Panc1 (cell line): ENCODE results near the gene LKAAEAR1. TPM values are rescaled to one million over a fixed set of nuclear protein-coding genes. Genes with fewer than 3 reads are reported as not detected.

Experiments
- ATAC-seq: fragments of 200-7000 bp; cut with Tn5 transposase; 2 replicates; pipeline ENCODE4 v1.9.1; 2020; ENCODE audit warnings: mild to moderate bottlenecking, moderate library complexity
- BruUV-seq: library from RNA; stranded (reverse); fragments of 400-500 nt; replicated peaks from 2 replicates; lab custom pipeline; 2021; lab: Mats Ljungman, UMichigan
- CTCF ChIA-PET: fragments of 300-600 bp; sonication (Branson Sonifier 250); formaldehyde crosslinking; loops from one replicate; lab custom pipeline; 2022; ENCODE audit warnings: antibody characterized with exemption; lab: Charles Lee
- POLR2A ChIA-PET: fragments of 300-600 bp; sonication (Branson Sonifier 250); formaldehyde crosslinking; loops from one replicate; lab custom pipeline; 2022; ENCODE audit warnings: antibody characterized with exemption; lab: Charles Lee
- DNase-seq: peaks from one replicate; pipeline ENCODE4 v3.0.0-alpha.2; 2010; ENCODE audit warnings: low read depth, low spot score
- H3K27ac ChIP-seq: 2 replicates; pipeline ENCODE4 v1.5.1; 2011; ENCODE audit warnings: mild to moderate bottlenecking, low read length, inconsistent platforms
- H3K27me3 ChIP-seq: fragments of 200-500 bp; sonication (Bioruptor generic); 2 replicates; pipeline ENCODE4 v1.6.0; 2014; ENCODE audit warnings: low read length, inconsistent platforms; ENCODE audit not compliant: control insufficient read depth, insufficient read depth
- H3K36me3 ChIP-seq: fragments of 200-500 bp; sonication (Bioruptor generic); 2 replicates; pipeline ENCODE4 v1.5.1; 2014; ENCODE audit warnings: inconsistent platforms, mild to moderate bottlenecking, low read length, moderate library complexity; ENCODE audit not compliant: control insufficient read depth, insufficient read depth
- H3K4me1 ChIP-seq: 2 replicates; pipeline ENCODE4 v1.5.1; 2011; ENCODE audit warnings: inconsistent platforms, mild to moderate bottlenecking, low read length, moderate library complexity; ENCODE audit not compliant: control insufficient read depth, insufficient read depth
- H3K4me3 ChIP-seq, 2 experiments: 2 replicates each; pipeline ENCODE4 v1.5.1; 2011 to 2012; ENCODE audit warnings: low read depth in 2 of 2, low read length in 2 of 2, mild to moderate bottlenecking in 2 of 2, inconsistent platforms in 1 of 2, moderate library complexity in 1 of 2
- H3K9me3 ChIP-seq: fragments of 200-500 bp; sonication (Bioruptor generic); 2 replicates; pipeline ENCODE4 v1.5.1; 2014; ENCODE audit warnings: low read depth, mild to moderate bottlenecking, inconsistent platforms, low read length, moderate library complexity; ENCODE audit not compliant: control insufficient read depth, insufficient read depth
- POLR2AphosphoS5 ChIP-seq: IDR thresholded peaks from 2 replicates; pipeline ENCODE4 v1.6.1; 2012; ENCODE audit warnings: mild to moderate bottlenecking, low read depth, low read length, moderate library complexity
- SIN3A ChIP-seq: IDR thresholded peaks from 2 replicates; pipeline ENCODE4 v1.6.1; 2012; ENCODE audit warnings: low read depth, mild to moderate bottlenecking, low read length, moderate library complexity, borderline replicate concordance; ENCODE audit not compliant: insufficient read depth
- TCF7L2 ChIP-seq: IDR thresholded peaks from 2 replicates; pipeline ENCODE4 v1.6.1; 2011; ENCODE audit warnings: mild to moderate bottlenecking, low read depth, low read length, inconsistent platforms
- in situ Hi-C: cut with HindIII; loops from 2 replicates; pipeline ENCODE4 v1.10.0; 2016; ENCODE audit warnings: low sequenced_read_pairs, low pct_unique_long_range_greater_than_20kb
- intact Hi-C: fragments of 100-400 bp; cut with micrococcal nuclease; formaldehyde crosslinking; loops from one replicate; pipeline ENCODE4 v1.10.0; 2022; ENCODE audit not compliant: unreplicated experiment
- total RNA-seq: library from RNA; stranded (reverse); gene quantifications from one replicate; pipeline ENCODE4 v1.2.1, GENCODE V29; 2021; ENCODE audit not compliant: unreplicated experiment
- TF ChIP-seq, protein P1 (sequence below): fragments of 450-650 bp; IDR thresholded peaks from 2 replicates; pipeline ENCODE4 v1.5.1; 2017; ENCODE audit warnings: mild to moderate bottlenecking
- TF ChIP-seq, protein P2 (sequence below), 2 experiments: IDR thresholded peaks; 2 replicates each; pipeline ENCODE4 v1.6.1; 2011 to 2012; ENCODE audit warnings: low read depth in 2 of 2, control low read depth in 1 of 2, low read length in 1 of 2, mild to moderate bottlenecking in 1 of 2, moderate library complexity in 1 of 2; ENCODE audit not compliant: insufficient read depth in 1 of 2

The LKAAEAR1 gene
- total RNA-seq, 1 experiment from 2014 or later = 0.67 TPM

DNA sequence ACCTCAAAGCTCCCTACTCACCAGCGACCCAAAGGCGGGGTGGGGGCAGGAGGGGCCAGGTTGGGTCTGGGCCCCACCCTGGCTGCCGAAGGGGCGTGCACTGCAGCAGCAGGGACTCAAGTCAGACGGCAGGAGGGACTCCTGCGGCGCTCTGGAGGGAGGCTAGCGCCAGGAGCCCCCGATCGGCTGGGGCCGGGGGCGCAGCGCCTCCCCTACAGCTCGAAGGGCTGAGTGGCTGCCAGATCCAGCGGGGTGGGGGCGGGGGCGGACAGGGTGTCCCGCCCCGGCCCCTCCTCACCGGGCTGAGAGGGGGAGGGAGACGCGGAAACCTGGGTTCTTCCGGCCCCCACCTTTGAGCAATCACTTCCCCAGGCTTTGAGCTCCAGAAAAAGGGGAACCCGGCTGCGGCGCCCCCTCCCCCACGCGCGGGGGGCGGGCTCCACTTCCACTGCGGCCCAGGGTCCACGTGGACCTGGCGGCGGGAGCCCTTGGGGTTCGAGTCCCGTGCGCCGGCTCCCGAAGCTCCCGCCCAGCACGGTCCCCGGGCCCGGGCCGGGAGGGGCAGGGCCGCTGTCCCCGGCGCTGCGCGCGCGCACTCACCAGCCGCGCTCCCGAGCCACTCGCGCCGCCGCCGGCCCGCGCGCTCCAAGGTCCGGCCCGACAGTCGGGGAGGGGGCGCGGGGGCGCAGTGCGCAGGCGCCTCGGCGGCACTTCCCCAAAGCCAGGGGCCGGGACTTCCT is 4.8 kb downstream of the LKAAEAR1 start, which contains the start of gene RGS19:
RGS19 (minus strand) TSS at position 246 of the 740 bp plus-strand sequence. CDS start 2,632 bp downstream, outside the sequence.
- peak; percentile 76 for ATAC-seq
- in situ Hi-C loops = no loop called here
- ChIA-PET CTCF (interaction anchor here (0.5 kb wide), 1 partner anchor 89 kb away, joined by 4 read pairs; no protein-coding TSS in a partner anchor), POLR2A (interaction anchor here (0.6 kb wide), 1 partner anchor 40 kb away, joined by 3 read pairs; no protein-coding TSS in a partner anchor)
- intact Hi-C loops = no loop called here
- BruUV-seq = no TSS peak
- peak within 1 kb of the TSS; percentile 87 for H3K27ac ChIP-seq
- H3K27me3 ChIP-seq = no peaks in the 10 kb centered on the region
- H3K4me1 ChIP-seq = peaks cover 21% of the 10 kb centered on the region
- H3K4me3 ChIP-seq = peak within 1 kb of the TSS; percentile 78 to 82
- TF ChIP-seq, protein P1, sequence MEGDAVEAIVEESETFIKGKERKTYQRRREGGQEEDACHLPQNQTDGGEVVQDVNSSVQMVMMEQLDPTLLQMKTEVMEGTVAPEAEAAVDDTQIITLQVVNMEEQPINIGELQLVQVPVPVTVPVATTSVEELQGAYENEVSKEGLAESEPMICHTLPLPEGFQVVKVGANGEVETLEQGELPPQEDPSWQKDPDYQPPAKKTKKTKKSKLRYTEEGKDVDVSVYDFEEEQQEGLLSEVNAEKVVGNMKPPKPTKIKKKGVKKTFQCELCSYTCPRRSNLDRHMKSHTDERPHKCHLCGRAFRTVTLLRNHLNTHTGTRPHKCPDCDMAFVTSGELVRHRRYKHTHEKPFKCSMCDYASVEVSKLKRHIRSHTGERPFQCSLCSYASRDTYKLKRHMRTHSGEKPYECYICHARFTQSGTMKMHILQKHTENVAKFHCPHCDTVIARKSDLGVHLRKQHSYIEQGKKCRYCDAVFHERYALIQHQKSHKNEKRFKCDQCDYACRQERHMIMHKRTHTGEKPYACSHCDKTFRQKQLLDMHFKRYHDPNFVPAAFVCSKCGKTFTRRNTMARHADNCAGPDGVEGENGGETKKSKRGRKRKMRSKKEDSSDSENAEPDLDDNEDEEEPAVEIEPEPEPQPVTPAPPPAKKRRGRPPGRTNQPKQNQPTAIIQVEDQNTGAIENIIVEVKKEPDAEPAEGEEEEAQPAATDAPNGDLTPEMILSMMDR = no peak
- TF ChIP-seq SIN3A (no peak), POLR2AphosphoS5 (no peak), TCF7L2 (no peak)
- TF ChIP-seq, protein P2, sequence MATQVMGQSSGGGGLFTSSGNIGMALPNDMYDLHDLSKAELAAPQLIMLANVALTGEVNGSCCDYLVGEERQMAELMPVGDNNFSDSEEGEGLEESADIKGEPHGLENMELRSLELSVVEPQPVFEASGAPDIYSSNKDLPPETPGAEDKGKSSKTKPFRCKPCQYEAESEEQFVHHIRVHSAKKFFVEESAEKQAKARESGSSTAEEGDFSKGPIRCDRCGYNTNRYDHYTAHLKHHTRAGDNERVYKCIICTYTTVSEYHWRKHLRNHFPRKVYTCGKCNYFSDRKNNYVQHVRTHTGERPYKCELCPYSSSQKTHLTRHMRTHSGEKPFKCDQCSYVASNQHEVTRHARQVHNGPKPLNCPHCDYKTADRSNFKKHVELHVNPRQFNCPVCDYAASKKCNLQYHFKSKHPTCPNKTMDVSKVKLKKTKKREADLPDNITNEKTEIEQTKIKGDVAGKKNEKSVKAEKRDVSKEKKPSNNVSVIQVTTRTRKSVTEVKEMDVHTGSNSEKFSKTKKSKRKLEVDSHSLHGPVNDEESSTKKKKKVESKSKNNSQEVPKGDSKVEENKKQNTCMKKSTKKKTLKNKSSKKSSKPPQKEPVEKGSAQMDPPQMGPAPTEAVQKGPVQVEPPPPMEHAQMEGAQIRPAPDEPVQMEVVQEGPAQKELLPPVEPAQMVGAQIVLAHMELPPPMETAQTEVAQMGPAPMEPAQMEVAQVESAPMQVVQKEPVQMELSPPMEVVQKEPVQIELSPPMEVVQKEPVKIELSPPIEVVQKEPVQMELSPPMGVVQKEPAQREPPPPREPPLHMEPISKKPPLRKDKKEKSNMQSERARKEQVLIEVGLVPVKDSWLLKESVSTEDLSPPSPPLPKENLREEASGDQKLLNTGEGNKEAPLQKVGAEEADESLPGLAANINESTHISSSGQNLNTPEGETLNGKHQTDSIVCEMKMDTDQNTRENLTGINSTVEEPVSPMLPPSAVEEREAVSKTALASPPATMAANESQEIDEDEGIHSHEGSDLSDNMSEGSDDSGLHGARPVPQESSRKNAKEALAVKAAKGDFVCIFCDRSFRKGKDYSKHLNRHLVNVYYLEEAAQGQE (IDR thresholded peaks at IDR 0.05; ENCODE audit: insufficient read depth in 1 of 2, low read depth in 2 of 2, low read length in 1 of 2) = no peak
- H3K9me3 ChIP-seq = no peaks in the 10 kb centered on the region
- no peak for DNase-seq
- no peaks in the 10 kb centered on the region for H3K36me3 ChIP-seq

DNA sequence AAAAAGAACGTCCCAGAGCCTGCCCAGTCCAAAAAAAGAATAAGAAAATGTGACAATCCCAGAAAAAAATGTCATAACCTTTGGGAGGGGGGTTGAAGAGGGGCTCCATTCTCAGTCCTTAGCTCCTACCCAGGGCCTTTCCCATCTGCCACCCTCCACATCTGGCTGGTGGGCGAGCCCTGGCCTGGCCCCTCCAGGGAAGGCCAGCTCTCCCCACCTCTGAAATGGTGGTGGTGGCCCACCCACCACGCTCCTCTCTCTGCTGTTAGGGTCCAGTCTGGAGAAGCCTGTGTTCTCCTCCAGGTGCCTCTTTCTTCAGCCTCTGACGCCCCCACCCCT is 5.3 kb downstream of the LKAAEAR1 start:
- Histone ChIP-seq H3K9me3 (no peaks in the 10 kb centered on the region), H3K4me1 (peaks cover 21% of the 10 kb centered on the region), H3K4me3 (peak overlapping the region; percentile 78 to 82), H3K27me3 (no peaks in the 10 kb centered on the region), H3K27ac (peak overlapping the region; percentile 87), H3K36me3 (no peaks in the 10 kb centered on the region)
- DNase-seq = no peak
- ChIA-PET CTCF (no interaction called here), POLR2A (no interaction called here)
- TF ChIP-seq TCF7L2 (no peak), SIN3A (no peak), POLR2AphosphoS5 (no peak)
- TF ChIP-seq, protein P2 (IDR thresholded peaks at IDR 0.05; ENCODE audit: insufficient read depth in 1 of 2, low read depth in 2 of 2, low read length in 1 of 2) = no peak
- TF ChIP-seq, protein P1 = no peak
- no peak for ATAC-seq
- no TSS peak for BruUV-seq
- intact Hi-C loops = no loop called here
- in situ Hi-C loops = no loop called here
